ENCODE results near the gene NXNL1. TPM values are rescaled to one million over a fixed set of nuclear protein-coding genes. Genes with fewer than 3 reads are reported as not detected.

NXNL1 gene
- total and polyA plus RNA-seq, 2 of the 13 experiments (the other 11 are each of a cell fraction or from before 2014, with no cell fraction given): not detected

DNA sequence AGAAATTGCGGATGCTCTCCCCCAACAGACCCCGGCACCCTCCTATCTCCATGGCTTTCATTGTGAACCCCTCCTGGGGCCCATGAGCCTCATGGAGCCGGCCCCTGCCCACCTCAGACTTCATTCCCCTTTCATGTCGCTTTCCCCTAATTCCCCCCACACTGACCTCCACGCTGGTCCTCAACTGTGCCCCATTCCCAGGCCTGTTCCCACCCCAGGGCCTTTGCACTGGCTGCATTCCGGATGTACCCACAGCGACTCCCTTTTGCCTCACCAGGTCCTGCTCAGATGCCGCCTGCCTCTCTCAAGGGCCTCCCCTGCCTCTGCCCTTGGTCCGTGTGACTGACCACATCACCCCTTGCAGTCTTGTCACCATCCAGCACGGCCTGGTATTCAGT is 22.9 kb upstream of the NXNL1 start (continued):
- TF ChIP-seq, protein P1, sequence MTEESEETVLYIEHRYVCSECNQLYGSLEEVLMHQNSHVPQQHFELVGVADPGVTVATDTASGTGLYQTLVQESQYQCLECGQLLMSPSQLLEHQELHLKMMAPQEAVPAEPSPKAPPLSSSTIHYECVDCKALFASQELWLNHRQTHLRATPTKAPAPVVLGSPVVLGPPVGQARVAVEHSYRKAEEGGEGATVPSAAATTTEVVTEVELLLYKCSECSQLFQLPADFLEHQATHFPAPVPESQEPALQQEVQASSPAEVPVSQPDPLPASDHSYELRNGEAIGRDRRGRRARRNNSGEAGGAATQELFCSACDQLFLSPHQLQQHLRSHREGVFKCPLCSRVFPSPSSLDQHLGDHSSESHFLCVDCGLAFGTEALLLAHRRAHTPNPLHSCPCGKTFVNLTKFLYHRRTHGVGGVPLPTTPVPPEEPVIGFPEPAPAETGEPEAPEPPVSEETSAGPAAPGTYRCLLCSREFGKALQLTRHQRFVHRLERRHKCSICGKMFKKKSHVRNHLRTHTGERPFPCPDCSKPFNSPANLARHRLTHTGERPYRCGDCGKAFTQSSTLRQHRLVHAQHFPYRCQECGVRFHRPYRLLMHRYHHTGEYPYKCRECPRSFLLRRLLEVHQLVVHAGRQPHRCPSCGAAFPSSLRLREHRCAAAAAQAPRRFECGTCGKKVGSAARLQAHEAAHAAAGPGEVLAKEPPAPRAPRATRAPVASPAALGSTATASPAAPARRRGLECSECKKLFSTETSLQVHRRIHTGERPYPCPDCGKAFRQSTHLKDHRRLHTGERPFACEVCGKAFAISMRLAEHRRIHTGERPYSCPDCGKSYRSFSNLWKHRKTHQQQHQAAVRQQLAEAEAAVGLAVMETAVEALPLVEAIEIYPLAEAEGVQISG (CRISPR knock-in tag; IDR thresholded peaks at IDR 0.05): no peak
- TF ChIP-seq GTF2F1 (IDR thresholded peaks at IDR 0.05; ENCODE audit: low read length): no peak
- TF ChIP-seq ZNF766 (CRISPR knock-in tag; IDR thresholded peaks at IDR 0.05; ENCODE audit: borderline replicate concordance): no peak
- no peak for TF ChIP-seq ZNF354B (CRISPR knock-in tag; IDR thresholded peaks at IDR 0.05)
- TF ChIP-seq NR2C2 (CRISPR knock-in tag; IDR thresholded peaks at IDR 0.05; ENCODE audit: borderline replicate concordance): no peak
- TF ChIP-seq ZNF460 (CRISPR knock-in tag; IDR thresholded peaks at IDR 0.05; ENCODE audit: borderline replicate concordance): no peak
- TF ChIP-seq, protein P2, sequence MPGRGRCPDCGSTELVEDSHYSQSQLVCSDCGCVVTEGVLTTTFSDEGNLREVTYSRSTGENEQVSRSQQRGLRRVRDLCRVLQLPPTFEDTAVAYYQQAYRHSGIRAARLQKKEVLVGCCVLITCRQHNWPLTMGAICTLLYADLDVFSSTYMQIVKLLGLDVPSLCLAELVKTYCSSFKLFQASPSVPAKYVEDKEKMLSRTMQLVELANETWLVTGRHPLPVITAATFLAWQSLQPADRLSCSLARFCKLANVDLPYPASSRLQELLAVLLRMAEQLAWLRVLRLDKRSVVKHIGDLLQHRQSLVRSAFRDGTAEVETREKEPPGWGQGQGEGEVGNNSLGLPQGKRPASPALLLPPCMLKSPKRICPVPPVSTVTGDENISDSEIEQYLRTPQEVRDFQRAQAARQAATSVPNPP (CRISPR knock-in tag; IDR thresholded peaks at IDR 0.05): no peak
- no peak for TF ChIP-seq CREM (IDR thresholded peaks at IDR 0.05)
- no peak for TF ChIP-seq CREM (CRISPR knock-in tag; IDR thresholded peaks at IDR 0.05)

DNA sequence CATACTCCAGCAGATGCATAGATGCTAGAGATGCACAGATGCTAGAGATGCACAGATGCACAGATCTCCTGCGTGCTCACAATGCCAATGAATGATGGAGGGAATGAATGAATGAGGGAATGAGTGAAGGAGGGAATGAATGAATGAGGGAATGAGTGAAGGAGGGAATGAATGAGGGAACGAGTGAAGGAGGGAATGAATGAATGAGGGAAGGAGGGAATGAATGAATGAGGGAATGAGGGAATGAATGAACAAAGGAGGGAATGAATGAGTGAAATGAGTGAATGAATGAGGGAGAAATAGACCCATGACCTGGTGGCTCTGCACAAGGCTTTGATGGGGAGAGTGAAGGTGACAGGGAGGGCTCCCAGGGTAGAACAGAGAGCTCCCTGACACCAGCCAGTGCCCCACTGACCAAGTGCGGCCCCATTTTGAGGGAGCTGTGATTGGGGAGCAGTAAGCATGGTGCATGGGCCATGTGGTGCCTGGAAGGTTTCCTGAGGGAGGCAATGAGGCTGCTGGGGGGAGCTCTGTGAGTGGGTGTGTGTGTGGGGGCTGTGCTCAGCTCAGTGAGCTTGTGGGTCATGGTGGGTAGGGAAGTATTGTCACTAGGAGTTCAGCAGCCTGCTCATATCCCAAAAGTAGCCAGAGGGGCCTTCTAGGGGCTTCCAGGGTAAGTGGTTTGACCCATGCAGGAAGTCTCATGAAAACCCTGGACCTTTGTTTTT is 22.3 kb upstream of the NXNL1 start:
- no peaks in the 10 kb centered on the region for H4K20me1 ChIP-seq (ENCODE audit: insufficient read depth, low read length)
- H3K36me3 ChIP-seq (replicated peaks in 1 of 2; ENCODE audit: control insufficient read depth in 1 of 2, insufficient read depth in 2 of 2, low read length in 2 of 2): peaks cover 1 to 4% of the 10 kb centered on the region in 2 experiments; a peak in 1 of 5 replicates
- intact Hi-C loops (cut with micrococcal nuclease; ENCODE audit: unreplicated experiment) (no loop called here), in situ Hi-C loops (cut with HindIII; ENCODE audit: extremely low pct_ligation_motif_present, low pct_unique_long_range_greater_than_20kb) (no loop called here)
- ChIA-PET CTCF (ENCODE audit: low intra/inter-chr PET ratio, low total read pairs) (no interaction called here), POLR2A (no interaction called here)
- H3K9ac ChIP-seq (ENCODE audit: insufficient read depth, low read depth, low read length): no peak overlapping the region
- BruUV-seq (replicated peaks): no TSS peak
- no peaks in the 10 kb centered on the region; a peak in 1 of 5 replicates for H3K27me3 ChIP-seq (ENCODE audit: control insufficient read depth in 1 of 2, insufficient read depth in 2 of 2, low read length in 2 of 2)
- FAIRE-seq: no peak
- H3K4me1 ChIP-seq (ENCODE audit: insufficient read depth, low read length): peaks cover 25% of the 10 kb centered on the region
- TF ChIP-seq ZNF24 (IDR thresholded peaks at IDR 0.05): peak; percentile 94
- TF ChIP-seq ZNF879 (CRISPR knock-in tag; IDR thresholded peaks at IDR 0.05): no peak
- 53% methylated on average over 2 of the region's 3 CpGs for WGBS (ENCODE audit: low lambda C conversion rate)
- H3K4me3 ChIP-seq (replicated peaks in 1 of 3; ENCODE audit: insufficient read depth in 1 of 3, low read depth in 2 of 3, low read length in 3 of 3): no peak overlapping the region
- no peak overlapping the region for H3K4me2 ChIP-seq (ENCODE audit: low read depth, low read length)
- DNase-seq (ENCODE audit: low spot score): no peak
- no peaks in the 10 kb centered on the region for H3K9me3 ChIP-seq (ENCODE audit: low read length)
- no peak overlapping the region for H3K27ac ChIP-seq (ENCODE audit: extremely low read length, insufficient read depth, low read length)
- no peak for ATAC-seq
- no peaks in the 10 kb centered on the region for H3K79me2 ChIP-seq (ENCODE audit: insufficient read depth, low read length)
- H2AFZ ChIP-seq (ENCODE audit: low read length): no peak overlapping the region

Measured in HepG2 (cell line).